ENCODE measurements around the gene CTNNA3.

GRCh38 chr10:66792441-66792840 lies 903.6 kb downstream of the CTNNA3 start:
- TF ChIP-seq GABPA (IDR thresholded peaks at IDR 0.05 in 1 of 2, conservative IDR thresholded peaks at IDR 0.05 in 1 of 2), result no peak
- no peak for TF ChIP-seq EGR1 (IDR thresholded peaks at IDR 0.05; ENCODE audit: low read depth in 2 of 2)
- TF ChIP-seq CTCF (IDR thresholded peaks at IDR 0.05; ENCODE audit: low read depth, low read length, missing input control), result no peak
- TF ChIP-seq SP1 (IDR thresholded peaks at IDR 0.05), result no peak
- TF ChIP-seq JUND (IDR thresholded peaks at IDR 0.05), result no peak
- TF ChIP-seq REST (IDR thresholded peaks at IDR 0.05), result no peak
- no peak for TF ChIP-seq ATF3 (IDR thresholded peaks at IDR 0.05)
- no peak for TF ChIP-seq YY1 (IDR thresholded peaks at IDR 0.05)
